Neuron (in vitro differentiated cells): Measurements from ENCODE around the gene CARD18.

Experiments
- H2AFZ ChIP-seq: one replicate; pipeline ENCODE4 v1.6.1; 2013; ENCODE audit warnings: low read depth, mild to moderate bottlenecking, inconsistent platforms, low read length, moderate library complexity
- H3K27me3 ChIP-seq: one replicate; pipeline ENCODE4 v1.6.1; 2013; ENCODE audit warnings: low read length; ENCODE audit not compliant: insufficient read depth
- H3K36me3 ChIP-seq: one replicate; pipeline ENCODE4 v1.6.1; 2013; ENCODE audit warnings: low read length; ENCODE audit not compliant: insufficient read depth
- H3K4me1 ChIP-seq: one replicate; pipeline ENCODE4 v1.6.1; 2013; ENCODE audit warnings: low read length; ENCODE audit not compliant: insufficient read depth
- H3K4me3 ChIP-seq: 2 replicates; pipeline ENCODE4 v1.5.1; 2013; ENCODE audit warnings: mild to moderate bottlenecking, low read length, moderate library complexity
- H3K9me3 ChIP-seq: one replicate; pipeline ENCODE4 v1.6.1; 2013; ENCODE audit warnings: low read length

CARD18 gene

DNA sequence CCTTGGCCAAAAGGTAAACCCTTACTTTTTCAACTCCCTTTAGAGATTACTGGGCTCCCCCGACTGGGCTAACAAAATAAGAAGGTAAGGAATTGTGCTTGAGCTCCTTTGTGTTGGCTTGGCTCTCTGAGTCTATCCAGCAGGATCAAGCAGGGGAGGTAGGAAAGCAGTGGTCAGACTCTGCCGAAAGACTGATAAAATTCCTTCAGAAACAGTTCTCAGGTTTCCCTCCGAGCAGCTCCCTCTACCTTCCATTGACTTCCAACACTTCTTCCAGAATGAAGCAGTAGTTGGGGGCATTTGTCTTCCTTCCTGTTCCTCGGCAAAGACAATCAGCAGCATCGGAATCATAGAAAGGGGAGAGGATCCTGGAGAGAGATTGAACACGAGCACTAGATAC lies 16.1 kb upstream of the CARD18 start:
- no peaks in the 10 kb centered on the region for H3K36me3 ChIP-seq
- no peaks in the 10 kb centered on the region for H3K27me3 ChIP-seq
- H3K4me1 ChIP-seq = no peaks in the 10 kb centered on the region
- no peak overlapping the region for H2AFZ ChIP-seq
- H3K4me3 ChIP-seq = no peak overlapping the region
- H3K9me3 ChIP-seq = no peaks in the 10 kb centered on the region

DNA sequence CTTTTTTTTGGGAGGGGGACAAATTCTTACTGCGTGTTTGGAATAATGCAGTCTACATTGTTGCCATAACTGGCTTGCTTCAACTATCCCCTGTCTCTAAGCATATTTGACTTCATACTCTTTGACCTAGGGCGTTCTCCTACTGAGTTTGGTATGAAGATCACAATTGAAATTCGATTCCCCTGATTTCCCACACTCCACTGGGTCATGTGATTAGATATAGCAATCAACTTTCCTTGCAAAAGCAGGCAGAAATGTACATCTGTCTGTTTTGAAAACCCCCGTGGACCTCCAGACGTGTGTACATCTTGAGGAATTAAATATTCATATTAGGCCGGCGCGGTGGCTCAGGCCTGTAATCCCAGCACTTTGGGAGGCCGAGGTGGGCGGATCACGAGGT lies 13.8 kb upstream of the CARD18 start:
- Histone ChIP-seq H3K27me3 (no peaks in the 10 kb centered on the region), H3K9me3 (no peaks in the 10 kb centered on the region), H3K4me1 (no peaks in the 10 kb centered on the region), H3K4me3 (no peak overlapping the region), H3K36me3 (no peaks in the 10 kb centered on the region), H2AFZ (no peak overlapping the region)

DNA sequence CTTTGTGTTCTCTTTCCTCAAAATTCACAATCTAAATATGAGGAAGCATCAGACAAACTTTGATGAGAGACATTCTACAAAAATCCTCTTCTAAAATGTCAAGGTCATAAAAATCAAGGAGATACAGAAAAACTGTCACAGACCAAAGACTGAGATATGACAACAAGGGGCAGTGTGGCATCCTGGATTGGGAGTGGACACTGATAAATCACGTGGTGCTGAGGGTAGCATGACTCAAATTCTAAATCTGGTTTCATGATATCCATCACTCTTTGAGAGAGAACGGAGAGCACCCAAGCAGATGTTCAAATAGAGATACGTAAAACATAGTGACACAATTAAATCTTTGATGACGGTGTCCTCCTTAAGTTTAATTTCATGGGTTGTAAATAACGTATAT lies 13.0 kb upstream of the CARD18 start:
- no peak overlapping the region for H2AFZ ChIP-seq
- H3K27me3 ChIP-seq = no peaks in the 10 kb centered on the region
- no peaks in the 10 kb centered on the region for H3K4me1 ChIP-seq
- H3K4me3 ChIP-seq = no peak overlapping the region
- no peaks in the 10 kb centered on the region for H3K9me3 ChIP-seq
- H3K36me3 ChIP-seq = no peaks in the 10 kb centered on the region

DNA sequence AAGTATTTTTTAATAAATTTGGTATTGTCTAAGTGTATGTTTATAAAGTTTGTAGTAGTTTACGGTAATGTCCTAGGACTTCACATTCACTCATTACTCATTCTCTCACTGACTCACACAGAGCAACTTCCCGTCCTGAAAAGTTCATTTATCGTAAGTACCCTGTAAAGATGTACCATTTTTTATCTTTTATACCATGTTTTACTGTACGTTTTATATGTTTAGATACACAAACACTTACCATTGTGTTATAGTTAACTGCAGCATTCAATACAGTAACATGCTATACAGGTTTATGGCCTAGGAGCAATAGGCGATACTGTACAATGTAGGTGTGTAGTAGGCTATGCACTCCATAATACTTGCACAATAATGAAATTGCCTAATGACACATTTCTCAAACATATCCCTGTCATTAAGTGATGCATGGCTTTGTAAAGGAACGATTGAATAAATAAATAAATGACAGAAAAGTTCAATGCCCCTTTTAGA lies 12.5 kb upstream of the CARD18 start:
- H3K9me3 ChIP-seq = no peaks in the 10 kb centered on the region
- H3K4me3 ChIP-seq = no peak overlapping the region
- no peak overlapping the region for H2AFZ ChIP-seq
- no peaks in the 10 kb centered on the region for H3K4me1 ChIP-seq
- no peaks in the 10 kb centered on the region for H3K36me3 ChIP-seq
- no peaks in the 10 kb centered on the region for H3K27me3 ChIP-seq

DNA sequence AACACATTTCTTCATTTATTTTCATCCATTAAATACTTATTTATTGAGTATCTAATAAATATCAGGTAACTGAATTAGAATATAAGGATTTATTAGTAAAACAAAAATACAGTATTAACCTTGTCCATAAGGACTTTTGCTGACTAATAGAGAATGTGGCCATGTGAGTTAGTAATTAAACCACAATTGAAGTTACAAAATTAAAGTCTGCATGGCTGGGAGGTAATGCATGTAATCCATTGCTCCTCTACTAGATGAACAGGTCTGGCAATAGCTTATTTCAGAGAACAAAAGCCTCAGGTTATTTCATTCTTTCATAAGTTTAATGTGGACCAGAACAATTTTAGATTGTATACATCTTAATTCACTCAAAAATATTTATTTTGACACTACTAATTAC lies 9.9 kb upstream of the CARD18 start:
- Histone ChIP-seq H3K9me3 (no peaks in the 10 kb centered on the region), H3K4me1 (no peaks in the 10 kb centered on the region), H3K27me3 (no peaks in the 10 kb centered on the region), H3K4me3 (no peak overlapping the region), H3K36me3 (no peaks in the 10 kb centered on the region), H2AFZ (no peak overlapping the region)

DNA sequence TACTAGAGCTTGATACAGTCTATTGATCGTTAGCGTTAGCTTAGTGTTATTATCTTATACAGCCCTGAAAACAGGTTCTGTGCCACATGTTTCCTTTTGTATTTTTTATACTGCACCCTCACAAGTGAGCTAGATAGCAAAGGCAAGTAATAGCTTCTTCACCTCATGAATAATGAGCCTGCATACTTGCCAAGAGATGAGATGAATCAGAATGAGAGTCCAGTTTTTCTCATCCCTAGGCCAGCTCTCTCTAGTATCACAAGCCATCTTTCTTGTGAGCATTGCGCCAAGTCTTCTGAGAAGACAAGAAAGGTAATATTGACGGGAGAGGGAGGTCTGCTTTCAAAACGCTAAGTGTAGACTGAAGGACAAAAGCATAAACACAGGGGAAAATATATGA lies 8.7 kb upstream of the CARD18 start:
- Histone ChIP-seq H3K9me3 (no peaks in the 10 kb centered on the region), H2AFZ (no peak overlapping the region), H3K4me3 (no peak overlapping the region), H3K36me3 (no peaks in the 10 kb centered on the region), H3K27me3 (no peaks in the 10 kb centered on the region), H3K4me1 (no peaks in the 10 kb centered on the region)

DNA sequence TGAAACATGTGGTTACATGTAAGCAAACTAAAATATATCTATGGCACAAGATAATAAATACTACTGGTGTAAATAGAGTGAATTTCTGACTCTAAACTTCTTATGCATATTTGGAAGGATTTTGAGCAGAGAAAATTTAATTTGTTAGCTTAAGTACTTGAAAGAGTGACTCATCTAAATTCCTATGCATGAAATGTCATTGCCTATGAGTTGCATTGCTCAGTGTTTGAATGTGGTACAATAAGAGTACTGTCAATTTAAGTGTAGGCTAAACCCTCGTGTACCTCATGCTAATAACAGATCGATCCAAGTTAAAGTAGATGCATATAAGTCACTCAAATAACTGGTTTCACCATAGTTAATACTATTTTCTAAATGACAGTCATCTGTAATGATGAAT lies 5.3 kb upstream of the CARD18 start:
- no peak overlapping the region for H3K4me3 ChIP-seq
- no peak overlapping the region for H2AFZ ChIP-seq
- H3K36me3 ChIP-seq = no peaks in the 10 kb centered on the region
- H3K4me1 ChIP-seq = no peaks in the 10 kb centered on the region
- H3K9me3 ChIP-seq = no peaks in the 10 kb centered on the region
- no peaks in the 10 kb centered on the region for H3K27me3 ChIP-seq

DNA sequence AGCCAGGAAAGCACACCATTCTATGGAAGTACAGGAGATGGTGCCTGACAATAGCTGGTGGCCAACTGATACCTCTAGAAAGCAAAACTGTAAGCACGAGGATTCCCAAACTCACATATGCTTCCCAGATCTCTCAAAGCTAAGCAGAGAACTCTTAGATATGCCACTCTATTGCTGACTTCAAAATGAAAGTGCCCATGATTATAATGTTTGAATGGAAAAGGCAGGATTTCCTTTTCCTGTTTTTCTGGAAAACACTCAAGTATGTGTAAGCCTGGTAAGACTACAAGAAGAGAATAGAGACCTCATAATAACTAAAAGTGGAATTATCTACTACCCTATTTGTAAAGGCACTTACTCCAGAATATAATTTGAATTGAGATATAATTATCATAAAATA lies 2.6 kb upstream of the CARD18 start:
- Histone ChIP-seq H3K4me3 (no peak overlapping the region), H3K36me3 (no peaks in the 10 kb centered on the region), H3K4me1 (no peaks in the 10 kb centered on the region), H2AFZ (no peak overlapping the region), H3K27me3 (no peaks in the 10 kb centered on the region), H3K9me3 (no peaks in the 10 kb centered on the region)

DNA sequence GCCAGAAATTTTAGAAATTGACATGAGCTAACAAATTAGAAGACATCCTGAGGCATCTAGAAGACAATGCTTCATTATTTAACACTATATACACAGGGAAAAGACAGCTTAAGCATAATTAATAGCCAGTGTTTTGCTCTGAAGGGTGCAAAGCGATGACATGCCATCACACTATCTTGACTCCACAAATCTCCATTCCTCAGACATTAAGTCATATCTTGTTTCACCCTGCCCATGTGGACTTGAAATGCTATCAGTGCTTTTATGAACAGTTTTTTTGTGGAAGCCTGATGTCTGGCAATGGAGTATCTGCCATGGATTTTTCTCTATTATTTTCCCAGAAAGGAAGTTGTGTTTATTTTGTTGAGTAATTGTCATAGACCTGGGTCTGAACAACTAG lies 2.3 kb downstream of the CARD18 start:
- no peak overlapping the region for H2AFZ ChIP-seq
- H3K9me3 ChIP-seq = no peaks in the 10 kb centered on the region
- no peak overlapping the region for H3K4me3 ChIP-seq

DNA sequence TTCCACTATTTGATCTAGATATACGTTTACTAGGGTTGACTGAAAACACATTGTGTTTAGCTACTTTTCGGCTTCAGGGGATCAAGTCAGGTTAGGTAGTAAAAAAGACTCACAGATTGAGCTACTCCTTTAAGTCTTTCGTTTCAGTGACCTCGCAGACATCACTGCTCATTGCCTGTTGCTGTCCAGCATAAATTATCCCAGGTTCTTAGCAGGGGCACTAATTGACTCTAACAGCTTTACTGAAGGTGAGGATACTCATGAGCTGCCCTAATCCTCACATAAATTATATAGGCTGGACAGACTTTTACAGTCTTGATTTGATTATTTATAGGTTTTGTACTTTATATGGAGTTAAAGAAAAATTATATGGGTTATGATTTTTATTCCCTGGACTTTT lies 3.7 kb downstream of the CARD18 start:
- Histone ChIP-seq H3K9me3 (no peaks in the 10 kb centered on the region), H3K4me3 (no peak overlapping the region), H3K36me3 (no peaks in the 10 kb centered on the region), H2AFZ (no peak overlapping the region), H3K4me1 (no peaks in the 10 kb centered on the region), H3K27me3 (no peaks in the 10 kb centered on the region)

More for the DNA sequence above, 2.3 kb downstream of the CARD18 start:
- no peaks in the 10 kb centered on the region for H3K27me3 ChIP-seq
- no peaks in the 10 kb centered on the region for H3K36me3 ChIP-seq
- no peaks in the 10 kb centered on the region for H3K4me1 ChIP-seq

DNA sequence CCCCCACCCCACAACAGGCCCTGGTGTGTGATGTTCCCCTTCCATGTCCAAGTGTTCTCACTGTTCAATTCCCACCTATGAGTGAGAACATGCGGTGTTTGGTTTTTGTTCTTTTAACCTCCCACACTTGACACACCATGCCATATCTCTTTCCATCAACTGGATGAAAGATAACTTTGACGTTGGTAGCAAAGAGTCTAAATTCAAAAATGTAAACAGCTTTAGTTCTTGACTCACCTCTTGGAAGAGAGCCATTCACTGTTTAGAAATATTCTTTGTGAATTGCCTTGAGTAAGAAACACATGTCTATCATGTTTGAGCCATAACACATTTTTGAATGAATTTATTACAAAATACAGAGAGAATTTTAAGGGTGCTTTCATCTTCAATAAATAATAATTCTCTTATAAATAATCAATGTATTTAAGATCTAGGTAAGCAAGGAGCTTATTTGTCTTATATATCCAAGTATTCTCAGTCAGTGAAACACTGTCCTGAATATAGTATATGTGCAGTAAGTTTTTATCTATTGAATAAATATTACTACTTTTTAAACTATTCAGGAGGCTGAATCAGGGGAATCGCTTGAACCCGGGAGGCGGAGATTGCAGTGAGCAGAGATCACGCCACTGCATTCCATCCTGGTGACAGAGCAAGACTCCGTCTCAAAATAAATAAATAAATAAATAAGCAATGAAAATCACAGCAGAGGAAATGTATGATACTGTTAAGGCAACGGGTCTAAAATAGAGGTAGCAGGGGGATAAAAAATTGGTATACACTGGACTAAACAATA lies 6.7 kb downstream of the CARD18 start:
- no peaks in the 10 kb centered on the region for H3K4me1 ChIP-seq
- no peak overlapping the region for H2AFZ ChIP-seq
- no peak overlapping the region for H3K4me3 ChIP-seq
- H3K27me3 ChIP-seq = no peaks in the 10 kb centered on the region
- H3K36me3 ChIP-seq = no peaks in the 10 kb centered on the region
- peaks cover 2% of the 10 kb centered on the region for H3K9me3 ChIP-seq

DNA sequence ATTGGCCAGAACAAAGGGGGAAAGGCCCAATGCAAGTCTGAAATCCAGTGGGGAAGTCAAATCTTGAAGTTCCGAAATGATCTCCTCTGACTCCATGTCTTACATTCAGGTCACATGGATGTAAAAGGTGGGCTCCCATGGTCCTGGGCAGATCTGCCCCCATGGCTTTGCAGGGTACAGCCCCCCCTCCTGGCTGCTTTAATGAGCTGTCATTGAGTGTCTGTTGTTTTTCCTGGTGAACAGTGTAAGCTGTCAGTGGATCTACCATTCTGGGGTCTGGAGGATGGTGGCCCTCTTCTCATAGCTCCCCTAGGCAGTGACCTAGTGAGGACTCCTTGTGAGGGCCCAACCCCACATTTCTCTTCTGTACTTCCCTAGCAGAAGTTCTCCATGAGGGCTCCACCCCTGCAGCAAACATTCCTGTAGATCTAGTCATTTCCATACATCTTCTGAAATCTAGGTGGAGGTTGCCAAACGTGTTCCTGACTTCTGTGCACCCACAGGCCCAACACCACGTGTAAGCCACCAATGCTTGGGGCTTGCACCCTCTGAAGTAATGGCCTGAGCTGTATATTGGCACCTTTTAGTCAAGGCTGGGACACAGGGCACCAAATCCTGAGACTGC lies 9.3 kb downstream of the CARD18 start:
- no peaks in the 10 kb centered on the region for H3K27me3 ChIP-seq

DNA sequence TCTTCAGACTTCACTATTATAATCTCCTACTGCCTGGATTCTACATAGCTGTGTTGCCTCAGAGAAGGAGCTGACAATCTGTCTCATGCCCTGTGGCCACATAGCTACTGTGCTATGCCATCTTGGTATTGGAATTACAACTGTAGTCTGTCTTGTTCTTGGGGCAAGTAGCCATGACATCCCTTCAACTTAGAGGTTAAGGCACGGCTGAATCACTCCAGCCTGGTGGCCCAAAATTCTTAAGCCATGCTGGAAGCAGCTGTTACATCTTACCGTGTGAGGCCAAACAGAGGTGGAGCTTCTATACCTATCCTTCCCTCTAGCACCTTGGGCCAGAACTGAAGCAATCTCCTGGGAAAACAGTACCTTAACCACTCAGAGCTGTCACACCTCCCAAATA lies 14.8 kb downstream of the CARD18 start:
- Histone ChIP-seq H3K9me3 (no peaks in the 10 kb centered on the region), H3K4me3 (no peak overlapping the region), H3K36me3 (no peaks in the 10 kb centered on the region), H3K27me3 (no peaks in the 10 kb centered on the region), H2AFZ (no peak overlapping the region), H3K4me1 (no peaks in the 10 kb centered on the region)

More for the DNA sequence above, 9.3 kb downstream of the CARD18 start:
- Histone ChIP-seq H3K36me3 (no peaks in the 10 kb centered on the region), H2AFZ (no peak overlapping the region), H3K4me3 (no peak overlapping the region), H3K9me3 (peaks cover 2% of the 10 kb centered on the region), H3K4me1 (no peaks in the 10 kb centered on the region)
